K562 (cell line): ENCODE measurements around the gene CNKSR1. TPM values are rescaled to one million over a fixed set of nuclear protein-coding genes. Genes with fewer than 3 reads are reported as not detected.

ENCODE experiments used
- ATAC-seq: fragments of 200-7000 bp; cut with Tn5 transposase; 3 replicates; pipeline ENCODE4 v1.9.1; 2020; ENCODE audit warnings: moderate library complexity
- BruUV-seq: library from RNA; stranded (reverse); fragments of 400-500 nt; replicated peaks from 2 replicates; lab custom pipeline; 2021; lab: Mats Ljungman, UMichigan
- CTCF ChIA-PET: fragments of 300-600 bp; formaldehyde crosslinking; extraction: SDS; loops from one replicate; lab custom pipeline; 2021; ENCODE audit warnings: low intra/inter-chr PET ratio; lab: Yijun Ruan, JAX
- POLR2A ChIA-PET: fragments of 300-600, 350-650 bp; sonication (Branson Sonifier 250); formaldehyde crosslinking; extraction: SDS; loops from one replicate; lab custom pipeline; 2021; ENCODE audit warnings: antibody characterized with exemption, inconsistent platforms; lab: Yijun Ruan, JAX
- DNase-seq, 4 experiments: peaks; one replicate each; pipeline versions ENCODE4 v3.0.0 to v3.0.0-alpha.2; 2011 to 2018; ENCODE audit warnings: low spot score in 3 of 4, mixed read lengths in 3 of 4; ENCODE audit errors: extremely low read depth in 1 of 4
- FAIRE-seq: peaks from 2 replicates; lab custom pipeline; 2011; peaks lifted over from hg19 to GRCh38; lab: Jason Lieb, UNC
- H2AFZ ChIP-seq: 2 replicates; pipeline ENCODE4 v1.6.0; 2011; ENCODE audit warnings: low read depth, low read length, control low read depth, inconsistent platforms
- H3K27ac ChIP-seq: fragments of 200-600 bp; 3 replicates; pipeline ENCODE4 v1.8.0; 2011; ENCODE audit warnings: low read depth, mild to moderate bottlenecking, control low read depth, inconsistent platforms, low read length, moderate library complexity, mixed read lengths; ENCODE audit errors: extremely low read depth
- H3K27me3 ChIP-seq, 2 experiments: fragments of 300-600 bp in 1 of 2; 2 replicates in 1 of 2; 3 replicates in 1 of 2; pipeline versions ENCODE4 v1.6.0 to v1.8.0; 2011; ENCODE audit warnings: inconsistent platforms in 2 of 2, low read length in 2 of 2, mild to moderate bottlenecking in 1 of 2, mixed read lengths in 1 of 2, moderate library complexity in 1 of 2; ENCODE audit not compliant: control insufficient read depth in 2 of 2, insufficient read depth in 2 of 2
- H3K36me3 ChIP-seq: fragments of 300-600 bp; 3 replicates; pipeline ENCODE4 v1.8.0; 2011; ENCODE audit warnings: mild to moderate bottlenecking, low read length, inconsistent platforms; ENCODE audit not compliant: control insufficient read depth, insufficient read depth
- H3K4me1 ChIP-seq, 2 experiments: fragments of 200-600 bp in 1 of 2; replicated peaks in 1 of 2; 2 replicates in 1 of 2; 3 replicates in 1 of 2; pipeline versions ENCODE4 v1.5.1 to v1.8.0; 2011; ENCODE audit warnings: inconsistent platforms in 2 of 2, low read length in 2 of 2, mild to moderate bottlenecking in 1 of 2, mixed read lengths in 1 of 2, moderate library complexity in 1 of 2; ENCODE audit not compliant: control insufficient read depth in 2 of 2, insufficient read depth in 2 of 2
- H3K4me2 ChIP-seq: 2 replicates; pipeline ENCODE4 v1.6.1; 2011; ENCODE audit warnings: low read length, control low read depth, inconsistent platforms, mixed read lengths; ENCODE audit not compliant: insufficient read depth
- H3K4me3 ChIP-seq: fragments of 200-600 bp; sonication (generic), shearing (Covaris generic); 2 replicates; pipeline ENCODE4 v1.5.1; 2016; ENCODE audit warnings: control low read depth, inconsistent platforms
- H3K79me2 ChIP-seq: fragments of 200-600 bp; 3 replicates; pipeline ENCODE4 v1.8.0; 2011; ENCODE audit warnings: low read length, inconsistent platforms; ENCODE audit not compliant: control insufficient read depth, insufficient read depth
- H3K9ac ChIP-seq, 2 experiments: 2 replicates each; pipeline versions ENCODE4 v1.6.0 to v1.6.1; 2011; ENCODE audit warnings: low read depth in 2 of 2, low read length in 2 of 2, control low read depth in 1 of 2, inconsistent platforms in 1 of 2, mild to moderate bottlenecking in 1 of 2, mixed read lengths in 1 of 2; ENCODE audit not compliant: insufficient read depth in 1 of 2
- H3K9me1 ChIP-seq: one replicate; pipeline ENCODE4 v1.6.0; 2011; ENCODE audit warnings: inconsistent platforms, mild to moderate bottlenecking, low read length, moderate library complexity; ENCODE audit not compliant: control insufficient read depth, insufficient read depth
- H3K9me3 ChIP-seq: replicated peaks from 2 replicates; pipeline ENCODE4 v1.5.1; 2011; ENCODE audit warnings: low read depth, low read length, inconsistent platforms; ENCODE audit not compliant: control insufficient read depth, insufficient read depth
- H4K20me1 ChIP-seq: replicated peaks from 2 replicates; pipeline ENCODE4 v1.6.1; 2011; ENCODE audit warnings: low read length, inconsistent platforms, mixed read lengths; ENCODE audit not compliant: control insufficient read depth, insufficient read depth
- CEBPB ChIP-seq: fragments of 450-650 bp; IDR thresholded peaks from 2 replicates; pipeline ENCODE4 v1.6.1; 2016; ENCODE audit warnings: missing genetic modification characterization, missing compliant biosample characterization
- JUNB ChIP-seq: fragments of 450-650 bp; formaldehyde crosslinking; conservative IDR thresholded peaks from 2 replicates; pipeline ENCODE4 v1.4.0; 2020; ENCODE audit warnings: mild to moderate bottlenecking
- MTA2 ChIP-seq: fragments of 450-650 bp; IDR thresholded peaks from 2 replicates; pipeline ENCODE4 v1.6.1; 2016; ENCODE audit warnings: low read depth
- RREB1 ChIP-seq: fragments of 250-450 bp; sonication (Bioruptor Pico); IDR thresholded peaks from 2 replicates; pipeline ENCODE4 v1.4.0; 2020
- SAFB ChIP-seq: fragments of 200-400 bp; formaldehyde crosslinking; IDR thresholded peaks from 2 replicates; pipeline ENCODE4 v1.6.1; 2017; ENCODE audit warnings: low read depth, low read length, borderline replicate concordance
- TAF7 ChIP-seq: fragments of 450-650 bp; IDR thresholded peaks from 2 replicates; pipeline ENCODE4 v1.6.1; 2016; ENCODE audit warnings: missing genetic modification characterization, missing compliant biosample characterization
- TFE3 ChIP-seq: fragments of 450-650 bp; formaldehyde crosslinking; IDR thresholded peaks from 2 replicates; pipeline ENCODE4 v1.4.0; 2020; ENCODE audit warnings: mild to moderate bottlenecking, mixed read lengths
- THAP12 ChIP-seq: fragments of 250-450 bp; sonication (Bioruptor Pico); IDR thresholded peaks from 2 replicates; pipeline ENCODE4 v1.9.0; 2021; ENCODE audit warnings: mild to moderate bottlenecking, inconsistent platforms
- ZBTB34 ChIP-seq: fragments of 250-450 bp; sonication (Bioruptor Pico); IDR thresholded peaks from 2 replicates; pipeline ENCODE4 v1.8.0; 2021; ENCODE audit warnings: mild to moderate bottlenecking, moderate library complexity
- ZNF507 ChIP-seq: conservative IDR thresholded peaks from 2 replicates; pipeline ENCODE4 v1.6.1; 2017; ENCODE audit warnings: missing genetic modification characterization, missing compliant biosample characterization
- ZNF695 ChIP-seq: fragments of 450-650 bp; formaldehyde crosslinking; IDR thresholded peaks from 2 replicates; pipeline ENCODE4 v1.4.0; 2020; ENCODE audit warnings: mild to moderate bottlenecking, moderate library complexity
- ZNF764 ChIP-seq: fragments of 250-450 bp; sonication (Bioruptor Pico); IDR thresholded peaks from 2 replicates; pipeline ENCODE4 v1.4.0; 2020; ENCODE audit warnings: low read depth, mild to moderate bottlenecking, moderate library complexity
- WGBS: fragments of 100-300 bp; shearing (Covaris generic); methylation state at CpG from one replicate; pipeline ENCODE4 v1.1.6; 2016; ENCODE audit warnings: low coverage, mixed read lengths; ENCODE audit not compliant: insufficient coverage; ENCODE audit errors: missing lambda C conversion rate; 5-methylcytosine and 5-hydroxymethylcytosine counted together
- in situ Hi-C: fragments of 300-500 bp; cut with MboI; formaldehyde crosslinking; loops from 4 replicates; pipeline ENCODE4 v1.15.0; 2018; ENCODE audit warnings: inconsistent platforms, mixed read lengths
- intact Hi-C: fragments of 100-400 bp; cut with micrococcal nuclease; formaldehyde crosslinking; loops from 2 replicates; pipeline ENCODE4 v1.14.2; 2022
- polyA plus RNA-seq, 8 experiments: library from polyadenylated mRNA; depleted of rRNA in 4 of 8; stranded (reverse) in 5 of 8; unstranded in 3 of 8; fragments of >200 nt; fragmentation: Nextera tagmentation in 2 of 8; fragmentation: Illumina TruSeq in 1 of 8; extraction: Ambion mirVana in 2 of 8; extraction: Trizol in 1 of 8; gene quantifications; 2 replicates each; pipeline versions ENCODE4 v1.2.1 to v1.2.3, GENCODE V29; 2011 to 2014; ENCODE audit warnings: inconsistent platforms in 1 of 8, missing spikeins in 1 of 8
- total RNA-seq, 7 experiments: library from RNA; depleted of rRNA in 6 of 7; stranded (reverse); fragments of >200 nt in 6 of 7; fragmentation: Illumina TruSeq in 2 of 7; extraction: Trizol in 2 of 7; gene quantifications; 2 replicates each; pipeline versions ENCODE4 v1.2.1 to v1.2.3, GENCODE V29; 2011 to 2021; ENCODE audit warnings: low replicate concordance in 1 of 7

CNKSR1 gene
- total and polyA plus RNA-seq, 9 of the 15 experiments (the other 6 are each of a cell fraction or from before 2014, with no cell fraction given) = 0.03 to 2.8 (median 1.1) TPM

GRCh38 chr1:26215246-26215645 is 38.0 kb downstream of the CNKSR1 start:
- no peaks in the 10 kb centered on the region for H3K36me3 ChIP-seq
- H3K27me3 ChIP-seq = 0 out of 5 replicates have a peak, but pooled peaks cover 2 to 3% of the 10 kb centered on the region in 2 experiments
- H2AFZ ChIP-seq = no peak overlapping the region
- peaks cover 0 to 7% of the 10 kb centered on the region in 2 experiments; a peak in 3 of 5 replicates for H3K4me1 ChIP-seq
- no peaks in the 10 kb centered on the region for H4K20me1 ChIP-seq
- ChIA-PET CTCF (no interaction called here), POLR2A (interaction anchor here (0.6 to 0.9 kb wide), 2 partner anchors 62 to 310 kb away, joined by 3 read pairs; no protein-coding TSS in a partner anchor)
- H3K79me2 ChIP-seq = no peaks in the 10 kb centered on the region
- no peak for DNase-seq
- H3K4me2 ChIP-seq = no peak overlapping the region
- no peak overlapping the region for H3K4me3 ChIP-seq
- no TSS peak for BruUV-seq
- H3K9me1 ChIP-seq = no peaks in the 10 kb centered on the region
- in situ Hi-C loops = no loop called here
- 16% methylated on average over 3 of the region's 3 CpGs for WGBS
- FAIRE-seq = no peak
- no peak for ATAC-seq
- intact Hi-C loops = no loop called here
- no peak overlapping the region; a peak in 1 of 4 replicates for H3K9ac ChIP-seq
- H3K9me3 ChIP-seq = no peaks in the 10 kb centered on the region
- H3K27ac ChIP-seq = no peak overlapping the region
- no peak for TF ChIP-seq TAF7
- no peak for TF ChIP-seq RREB1 (CRISPR knock-in tag)
- TF ChIP-seq ZNF507 (tag) = no peak
- TF ChIP-seq THAP12 = no peak
- TF ChIP-seq TFE3 (CRISPR knock-in tag) = no peak
- no peak for TF ChIP-seq ZNF695 (CRISPR knock-in tag)
- no peak for TF ChIP-seq JUNB (CRISPR knock-in tag)
- no peak for TF ChIP-seq SAFB
- no peak for TF ChIP-seq CEBPB (tag)
- TF ChIP-seq ZBTB34 (CRISPR knock-in tag) = no peak
- TF ChIP-seq ZNF764 (CRISPR knock-in tag) = no peak
- TF ChIP-seq MTA2 = no peak
